Measurements from ENCODE around the gene BABAM2. TPM values are rescaled to one million over a fixed set of nuclear protein-coding genes. Genes with fewer than 3 reads are reported as not detected.
A peak's percentile ranks its signal among the peaks of the same experiment; 100 is the strongest.

The BABAM2 gene
- polyA plus RNA-seq, 3 donors = 33.2 to 52.8 (median 49.3) TPM

DNA sequence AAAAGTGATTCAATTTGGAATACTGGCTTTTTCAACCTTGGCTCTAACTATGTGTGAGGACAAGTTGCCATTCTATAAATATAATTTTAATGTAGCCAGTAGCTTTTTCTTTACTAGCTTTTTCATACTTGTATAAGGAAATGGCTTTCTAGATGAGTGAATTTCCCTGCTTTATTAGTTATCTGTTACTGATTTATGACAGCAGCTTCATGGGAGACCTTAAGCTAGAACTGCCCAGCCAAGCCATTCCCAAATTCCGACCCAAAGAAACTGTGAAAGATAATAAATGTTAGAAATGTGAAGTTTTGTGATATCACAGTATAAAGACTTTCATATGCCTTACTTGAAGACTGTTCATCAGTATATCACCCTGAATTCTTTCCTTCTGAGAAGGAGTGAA is 32.3 kb downstream of the BABAM2 start:
- Histone ChIP-seq H4K20me1 (ENCODE audit: insufficient read depth, low read length) (no peaks in the 10 kb centered on the region), H3K4me1 (ENCODE audit: control insufficient read depth in 1 of 2, insufficient read depth in 2 of 2, low read length in 2 of 2) (peaks cover 8 to 15% of the 10 kb centered on the region in 2 donors), H3K4me2 (replicated peaks; ENCODE audit: extremely low read depth, low read length, poor library complexity, severe bottlenecking) (no peak overlapping the region), H3K27ac (ENCODE audit: low read depth in 1 of 2, low read length in 2 of 2) (no peak overlapping the region), H2AFZ (ENCODE audit: insufficient read depth, low read depth, low read length, poor library complexity, severe bottlenecking) (no peak overlapping the region), H3K9ac (ENCODE audit: insufficient read depth, low read length, poor library complexity, severe bottlenecking) (no peak overlapping the region), H3K27me3 (ENCODE audit: control insufficient read depth in 2 of 2, insufficient read depth in 2 of 2, low read length in 2 of 2) (no peaks in the 10 kb centered on the region), H3K79me2 (ENCODE audit: insufficient read depth, low read length) (peaks cover 30% of the 10 kb centered on the region), H3K9me3 (replicated peaks in 1 of 2; ENCODE audit: control insufficient read depth in 1 of 2, insufficient read depth in 1 of 2, low read length in 2 of 2) (no peaks in the 10 kb centered on the region), H3K4me3 (replicated peaks in 1 of 3; ENCODE audit: low read depth in 2 of 3, low read length in 3 of 3) (no peak overlapping the region), H3K36me3 (replicated peaks in 1 of 2; ENCODE audit: control insufficient read depth in 1 of 2, insufficient read depth in 2 of 2, low read length in 2 of 2) (peaks cover 2 to 4% of the 10 kb centered on the region in 2 donors)
- Mint-ChIP-seq H3K4me1 (peaks cover 17% of the 10 kb centered on the region), H3K9me3 (peaks cover 0 to 1% (median 0%) of the 10 kb centered on the region in 7 donors), H3K27me3 (ENCODE audit: low read depth in 3 of 3) (peaks cover 0 to 2% (median 0%) of the 10 kb centered on the region in 3 donors), H3K27ac (peak overlapping the region in 2 of 7 donors; percentile 21 to 63), H3K4me3 (no peak overlapping the region), H3K36me3 (peaks cover 22 to 28% of the 10 kb centered on the region in 2 donors)
- DNase-seq = no peak
- WGBS (ENCODE audit: insufficient coverage) = no CpG with 5 or more reads among the region's 1 CpG
- intact Hi-C loops (cut with micrococcal nuclease) = no loop called here
- TF ChIP-seq, protein P1, sequence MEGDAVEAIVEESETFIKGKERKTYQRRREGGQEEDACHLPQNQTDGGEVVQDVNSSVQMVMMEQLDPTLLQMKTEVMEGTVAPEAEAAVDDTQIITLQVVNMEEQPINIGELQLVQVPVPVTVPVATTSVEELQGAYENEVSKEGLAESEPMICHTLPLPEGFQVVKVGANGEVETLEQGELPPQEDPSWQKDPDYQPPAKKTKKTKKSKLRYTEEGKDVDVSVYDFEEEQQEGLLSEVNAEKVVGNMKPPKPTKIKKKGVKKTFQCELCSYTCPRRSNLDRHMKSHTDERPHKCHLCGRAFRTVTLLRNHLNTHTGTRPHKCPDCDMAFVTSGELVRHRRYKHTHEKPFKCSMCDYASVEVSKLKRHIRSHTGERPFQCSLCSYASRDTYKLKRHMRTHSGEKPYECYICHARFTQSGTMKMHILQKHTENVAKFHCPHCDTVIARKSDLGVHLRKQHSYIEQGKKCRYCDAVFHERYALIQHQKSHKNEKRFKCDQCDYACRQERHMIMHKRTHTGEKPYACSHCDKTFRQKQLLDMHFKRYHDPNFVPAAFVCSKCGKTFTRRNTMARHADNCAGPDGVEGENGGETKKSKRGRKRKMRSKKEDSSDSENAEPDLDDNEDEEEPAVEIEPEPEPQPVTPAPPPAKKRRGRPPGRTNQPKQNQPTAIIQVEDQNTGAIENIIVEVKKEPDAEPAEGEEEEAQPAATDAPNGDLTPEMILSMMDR (IDR thresholded peaks at IDR 0.05) = no peak

DNA sequence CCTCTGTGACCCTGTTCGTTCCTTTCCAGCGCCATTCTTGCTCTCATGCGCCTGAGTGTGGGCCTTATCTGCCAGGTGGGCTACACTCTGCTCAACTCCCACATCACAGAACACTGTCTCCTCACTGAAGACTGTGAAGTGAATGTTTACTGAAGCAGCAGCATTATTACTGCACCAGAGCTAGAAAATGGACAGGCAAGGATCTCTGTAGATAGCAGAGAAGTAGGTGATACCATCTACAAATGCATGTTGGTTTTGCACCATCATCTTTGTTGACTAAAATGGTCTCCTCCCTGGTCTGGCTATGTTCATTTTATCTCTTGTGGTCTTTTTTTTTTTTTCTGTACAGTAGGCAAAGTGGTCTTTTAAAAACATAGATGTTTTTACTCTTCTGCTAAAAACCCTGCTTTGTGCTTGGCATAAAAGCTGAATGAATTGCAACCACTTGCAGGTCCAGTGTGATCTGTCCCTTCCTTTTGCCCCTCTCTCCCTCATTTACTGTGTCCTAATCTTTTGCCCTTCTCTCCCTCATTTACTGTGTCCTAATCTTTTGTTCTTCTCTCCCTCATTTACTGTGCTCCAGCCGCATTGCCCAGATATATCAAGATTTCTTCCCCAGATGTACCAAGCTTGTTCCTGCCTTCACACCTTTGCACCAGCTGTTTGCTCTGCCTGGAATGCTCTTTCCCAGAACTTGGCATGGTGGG is 35.4 kb downstream of the BABAM2 start:
- H3K9me3 ChIP-seq (replicated peaks in 1 of 2; ENCODE audit: control insufficient read depth in 1 of 2, insufficient read depth in 1 of 2, low read length in 2 of 2) = no peaks in the 10 kb centered on the region
- intact Hi-C loops (cut with micrococcal nuclease) = no loop called here
- no peak overlapping the region for H3K27ac ChIP-seq (ENCODE audit: low read depth in 1 of 2, low read length in 2 of 2)
- 100% methylated on average over 1 of the region's 4 CpGs for WGBS (ENCODE audit: insufficient coverage)
- peaks cover 2% of the 10 kb centered on the region in 2 donors for H3K4me1 ChIP-seq (ENCODE audit: control insufficient read depth in 1 of 2, insufficient read depth in 2 of 2, low read length in 2 of 2)
- no peak overlapping the region for H2AFZ ChIP-seq (ENCODE audit: insufficient read depth, low read depth, low read length, poor library complexity, severe bottlenecking)
- TF ChIP-seq, protein P1 (IDR thresholded peaks at IDR 0.05) = no peak
- H3K27me3 ChIP-seq (ENCODE audit: control insufficient read depth in 2 of 2, insufficient read depth in 2 of 2, low read length in 2 of 2) = no peaks in the 10 kb centered on the region
- H3K4me3 ChIP-seq (replicated peaks in 1 of 3; ENCODE audit: low read depth in 2 of 3, low read length in 3 of 3) = no peak overlapping the region
- DNase-seq = no peak
- H3K4me2 ChIP-seq (replicated peaks; ENCODE audit: extremely low read depth, low read length, poor library complexity, severe bottlenecking) = no peak overlapping the region
- Mint-ChIP-seq H3K4me3 (no peak overlapping the region), H3K4me1 (peaks cover 8% of the 10 kb centered on the region), H3K9me3 (peaks cover 0 to 1% (median 0%) of the 10 kb centered on the region in 7 donors), H3K27me3 (ENCODE audit: low read depth in 3 of 3) (no peaks in the 10 kb centered on the region), H3K36me3 (peaks cover 29 to 43% of the 10 kb centered on the region in 2 donors), H3K27ac (peak overlapping the region in 3 of 7 donors; percentile 25 to 51 (median 41))
- no peak overlapping the region for H3K9ac ChIP-seq (ENCODE audit: insufficient read depth, low read length, poor library complexity, severe bottlenecking)
- peaks cover 8 to 13% of the 10 kb centered on the region in 2 donors for H3K36me3 ChIP-seq (replicated peaks in 1 of 2; ENCODE audit: control insufficient read depth in 1 of 2, insufficient read depth in 2 of 2, low read length in 2 of 2)
- no peaks in the 10 kb centered on the region for H4K20me1 ChIP-seq (ENCODE audit: insufficient read depth, low read length)
- peaks cover 32% of the 10 kb centered on the region for H3K79me2 ChIP-seq (ENCODE audit: insufficient read depth, low read length)
